Measurements from ENCODE around the gene PTCD2. TPM values are rescaled to one million over a fixed set of nuclear protein-coding genes. Genes with fewer than 3 reads are reported as not detected.

PTCD2 gene
- total RNA-seq, 1 experiment from 2014 or later = 19.3 TPM

DNA sequence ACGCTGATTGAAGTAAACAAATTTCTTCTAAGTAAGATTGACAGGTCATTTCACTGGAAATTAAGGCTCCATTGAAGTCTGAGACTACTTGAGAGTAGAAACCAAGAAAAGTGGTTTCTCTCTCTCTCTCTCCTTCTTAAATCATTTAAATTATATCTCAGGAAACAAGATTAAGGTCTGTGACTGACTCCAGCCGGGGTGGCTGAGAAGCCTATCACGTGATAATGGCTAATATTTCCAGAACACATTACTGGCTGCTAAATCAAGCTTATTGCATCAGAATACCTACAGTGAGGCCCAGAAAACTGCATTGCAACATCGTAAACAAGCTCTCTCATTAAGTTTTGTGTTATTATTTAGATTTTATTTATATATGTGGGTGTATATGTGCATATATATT is 88.4 kb downstream of the PTCD2 start:
- no peaks in the 10 kb centered on the region for H3K9me3 ChIP-seq (ENCODE audit: control insufficient read depth in 1 of 2, insufficient read depth in 1 of 2, low read depth in 1 of 2, low read length in 2 of 2)
- no peak overlapping the region for H3K27ac ChIP-seq (ENCODE audit: low read depth, low read length)
- ATAC-seq (no peak), DNase-seq (ENCODE audit: low read depth, low spot score) (no peak)
- no peak overlapping the region for H3K4me3 ChIP-seq (replicated peaks in 1 of 2; ENCODE audit: low read depth in 1 of 2, low read length in 2 of 2)
- H3K9me2 ChIP-seq (ENCODE audit: insufficient read depth) = no peaks in the 10 kb centered on the region
- no peak overlapping the region for H3K9ac ChIP-seq (ENCODE audit: low read length)
- H3K4me2 ChIP-seq (ENCODE audit: low read length) = no peak overlapping the region
- no peak overlapping the region for H2AFZ ChIP-seq (ENCODE audit: low read depth, low read length, poor library complexity, severe bottlenecking)
- H3K79me2 ChIP-seq (ENCODE audit: insufficient read depth, low read length) = no peaks in the 10 kb centered on the region
- H3K36me3 ChIP-seq (ENCODE audit: control insufficient read depth in 1 of 2, insufficient read depth in 2 of 2, low read length in 2 of 2) = no peaks in the 10 kb centered on the region
- intact Hi-C loops (cut with micrococcal nuclease) = no loop called here
- ChIA-PET RAD21 (ENCODE audit: low non-redundant PET in 1 of 2, low total read pairs in 2 of 2, uncharacterized antibody in 2 of 2, unreplicated experiment in 2 of 2) (no interaction called here), POLR2A (no interaction called here), CTCF (no interaction called here)
- H3K4me1 ChIP-seq (ENCODE audit: control insufficient read depth in 1 of 2, insufficient read depth in 2 of 2, low read length in 2 of 2) = no peaks in the 10 kb centered on the region
- H3K27me3 ChIP-seq (ENCODE audit: insufficient read depth, low read length) = 0 out of 2 replicates have a peak, but pooled peaks cover 6% of the 10 kb centered on the region
- no peaks in the 10 kb centered on the region for H4K20me1 ChIP-seq (ENCODE audit: insufficient read depth)
- no TSS peak for BruUV-seq (replicated peaks)
- TF ChIP-seq SRF (IDR thresholded peaks at IDR 0.05; ENCODE audit: low read depth) (no peak), RAD21 (IDR thresholded peaks at IDR 0.05; ENCODE audit: low read depth) (no peak), SIN3A (IDR thresholded peaks at IDR 0.05; ENCODE audit: low read depth) (no peak), EZH2phosphoT487 (IDR thresholded peaks at IDR 0.05; ENCODE audit: borderline replicate concordance) (no peak), SP1 (IDR thresholded peaks at IDR 0.05; ENCODE audit: low read depth) (no peak)

DNA sequence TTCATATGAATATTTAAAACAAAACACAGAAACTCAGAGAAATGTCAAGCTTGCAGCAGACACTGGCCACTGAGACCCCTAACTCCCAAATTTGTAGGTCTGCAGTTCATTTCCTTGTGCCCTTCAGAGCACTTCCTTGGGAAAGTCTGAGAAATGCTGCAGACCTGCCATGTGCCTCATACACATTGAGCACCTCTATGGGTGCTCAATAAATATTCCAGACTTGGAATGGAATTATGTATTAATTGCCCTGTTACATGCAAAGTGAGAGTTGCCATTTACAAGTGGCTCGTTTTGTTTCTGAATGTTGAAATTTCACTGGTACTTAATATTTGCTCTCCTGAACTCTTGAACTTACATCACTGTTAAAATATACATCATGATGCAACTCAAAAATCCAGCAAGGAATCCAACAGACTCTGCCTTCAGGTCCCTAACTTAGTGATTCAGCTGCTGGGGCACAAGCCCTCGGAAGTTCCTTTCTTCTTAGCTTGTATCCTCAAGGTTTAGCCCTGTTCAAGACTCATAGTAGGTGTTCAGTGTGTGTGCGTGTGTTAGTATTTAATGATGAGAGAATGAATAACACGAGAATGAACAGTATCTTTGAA is 90.6 kb downstream of the PTCD2 start:
- TF ChIP-seq FOSL1 (IDR thresholded peaks at IDR 0.05; ENCODE audit: low read depth) (no peak), JUND (IDR thresholded peaks at IDR 0.05) (no peak), SP1 (IDR thresholded peaks at IDR 0.05; ENCODE audit: low read depth) (no peak), ELF1 (IDR thresholded peaks at IDR 0.05; ENCODE audit: borderline replicate concordance, low read depth) (no peak)
- CTCF ChIA-PET = no interaction called here
- RAD21 ChIA-PET (ENCODE audit: low non-redundant PET in 1 of 2, low total read pairs in 2 of 2, uncharacterized antibody in 2 of 2, unreplicated experiment in 2 of 2) = no interaction called here
- no peak overlapping the region for H3K9ac ChIP-seq (ENCODE audit: low read length)
- ATAC-seq (no peak), DNase-seq (ENCODE audit: low read depth, low spot score) (no peak)
- POLR2A ChIA-PET = no interaction called here
- no peaks in the 10 kb centered on the region for H3K79me2 ChIP-seq (ENCODE audit: insufficient read depth, low read length)
- H3K9me3 ChIP-seq (ENCODE audit: control insufficient read depth in 1 of 2, insufficient read depth in 1 of 2, low read depth in 1 of 2, low read length in 2 of 2) = no peaks in the 10 kb centered on the region
- no peak overlapping the region for H3K4me2 ChIP-seq (ENCODE audit: low read length)
- no peak overlapping the region for H3K27ac ChIP-seq (ENCODE audit: low read depth, low read length)
- intact Hi-C loops (cut with micrococcal nuclease) = no loop called here
- no peak overlapping the region for H3K4me3 ChIP-seq (replicated peaks in 1 of 2; ENCODE audit: low read depth in 1 of 2, low read length in 2 of 2)
- H3K36me3 ChIP-seq (ENCODE audit: control insufficient read depth in 1 of 2, insufficient read depth in 2 of 2, low read length in 2 of 2) = no peaks in the 10 kb centered on the region
- H4K20me1 ChIP-seq (ENCODE audit: insufficient read depth) = no peaks in the 10 kb centered on the region
- H3K9me2 ChIP-seq (ENCODE audit: insufficient read depth) = no peaks in the 10 kb centered on the region
- H3K27me3 ChIP-seq (ENCODE audit: insufficient read depth, low read length) = 0 out of 2 replicates have a peak, but pooled peaks cover 6% of the 10 kb centered on the region
- H3K4me1 ChIP-seq (ENCODE audit: control insufficient read depth in 1 of 2, insufficient read depth in 2 of 2, low read length in 2 of 2) = no peaks in the 10 kb centered on the region
- no peak overlapping the region for H2AFZ ChIP-seq (ENCODE audit: low read depth, low read length, poor library complexity, severe bottlenecking)
- no TSS peak for BruUV-seq (replicated peaks)

Measured in HCT116 (cell line).